HPDE6-E6E7 (cell line): ENCODE measurements around the gene EIF1.
"Not testable (repeated sequence)": the region's sequence is repeated elsewhere in the genome, so short reads cannot be mapped to it uniquely, and the experiment has no call there.

ENCODE experiments used
- DNase-seq: peaks from one replicate; pipeline ENCODE4 v3.0.0; 2011; ENCODE audit warnings: missing footprints; ENCODE audit errors: extremely low spot score

The EIF1 gene

GRCh38 chr17:41655611-41656111, 33.0 kb upstream of the EIF1 start:
- peak; percentile 91 for DNase-seq

DNA sequence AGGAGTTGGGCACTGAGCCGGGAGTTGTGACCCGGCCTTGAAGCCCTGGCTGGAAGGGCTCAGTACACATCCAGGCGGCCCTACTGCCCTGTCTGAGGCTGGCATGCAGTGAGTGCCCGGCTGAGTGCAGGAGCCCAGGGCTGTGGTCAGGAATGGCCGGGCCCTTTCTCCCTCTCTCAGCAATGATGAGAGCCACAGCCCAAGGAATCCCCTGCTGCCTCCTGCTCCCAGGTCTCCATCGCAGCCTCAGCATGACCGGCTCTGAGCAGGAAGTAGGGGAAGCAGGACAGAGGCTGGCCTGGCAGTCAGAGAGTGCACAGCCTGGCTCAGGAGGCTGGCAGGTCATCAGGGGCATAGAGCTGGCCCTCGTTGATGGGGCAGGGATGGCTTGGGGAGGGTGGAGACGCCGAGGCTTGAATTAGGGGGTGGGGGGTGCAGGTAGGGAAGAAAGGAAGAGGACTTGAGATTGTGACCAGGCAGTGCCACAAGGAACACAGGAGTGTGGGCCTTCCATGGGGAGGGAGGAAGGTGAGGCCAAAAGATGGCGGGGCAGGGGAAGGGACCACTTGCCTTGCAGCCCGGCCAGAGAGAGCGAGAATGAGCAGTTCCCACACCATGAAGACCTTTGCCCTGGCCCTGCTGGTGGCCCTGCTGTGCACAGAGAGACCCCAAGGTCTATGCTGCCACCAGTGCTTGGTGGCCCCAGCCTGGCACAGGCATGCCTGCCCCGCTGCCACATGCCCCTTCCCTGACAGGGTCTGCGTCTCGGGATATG, 32.2 kb upstream of the EIF1 start:
- no peak for DNase-seq

DNA sequence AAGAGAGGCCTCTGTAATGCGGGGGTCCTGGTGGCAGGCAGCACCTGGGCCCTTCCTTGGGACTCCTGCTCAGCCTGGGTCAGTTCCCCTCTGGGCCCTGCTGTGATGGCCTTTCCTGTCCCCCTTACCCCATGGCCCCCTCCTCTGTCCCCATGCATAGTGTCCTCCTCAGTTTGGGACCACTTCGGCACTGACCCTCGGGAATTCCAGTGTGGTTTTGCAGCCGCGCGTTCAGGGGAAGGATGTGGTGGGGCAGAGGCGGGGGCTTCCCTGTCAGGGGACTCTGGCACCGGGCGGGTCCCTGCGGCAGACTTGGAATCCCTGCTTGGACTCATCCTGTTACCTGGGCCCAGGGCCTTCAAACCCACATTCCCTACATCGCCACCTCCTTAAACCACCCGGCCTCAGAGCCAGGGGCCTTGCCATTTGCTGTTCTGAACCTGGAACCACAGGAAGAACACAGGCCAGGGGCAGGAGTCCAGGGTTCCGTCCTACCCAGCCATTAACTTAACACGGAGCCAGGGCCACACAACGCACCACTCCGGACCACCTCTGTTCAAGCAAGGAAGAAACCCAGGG, 31.4 kb upstream of the EIF1 start:
- DNase-seq: no peak

- no peak for DNase-seq
Observed at GRCh38 chr17:41657936-41658335, 30.7 kb upstream of the EIF1 start.

DNA sequence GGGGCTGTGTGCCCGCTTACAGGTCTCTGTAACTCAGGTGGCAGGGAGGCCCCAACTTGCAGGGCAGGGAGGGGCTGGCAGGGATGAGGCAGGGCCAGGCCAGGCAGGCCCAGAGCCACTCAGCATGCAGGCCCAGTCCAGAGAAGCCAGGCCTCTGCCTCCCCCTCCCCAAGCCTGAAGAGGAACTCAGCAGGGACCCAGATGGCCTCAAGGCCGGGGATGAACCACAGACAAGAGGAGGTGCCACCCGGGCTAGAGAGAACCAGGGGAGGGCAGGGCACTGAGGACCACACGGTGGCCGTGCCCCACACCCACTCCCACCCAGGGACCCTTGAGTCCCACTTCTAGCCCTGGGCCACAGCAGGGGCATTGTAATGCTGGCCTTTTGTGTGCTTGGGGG, 29.8 kb upstream of the EIF1 start:
- no peak for DNase-seq

GRCh38 chr17:41659427-41660212, 29.1 kb upstream of the EIF1 start:
- DNase-seq: no peak

- DNase-seq: no peak
Observed at GRCh38 chr17:41660221-41660711, 28.4 kb upstream of the EIF1 start.

GRCh38 chr17:41663451-41664171, 25.1 kb upstream of the EIF1 start:
- no peak for DNase-seq

- no peak for DNase-seq
Observed at GRCh38 chr17:41664172-41664457, 24.6 kb upstream of the EIF1 start.

- DNase-seq: no peak
Observed at GRCh38 chr17:41664587-41665565, 23.8 kb upstream of the EIF1 start.

- DNase-seq: peak; percentile 99
Observed at GRCh38 chr17:41665566-41666236, 23.0 kb upstream of the EIF1 start.

DNA sequence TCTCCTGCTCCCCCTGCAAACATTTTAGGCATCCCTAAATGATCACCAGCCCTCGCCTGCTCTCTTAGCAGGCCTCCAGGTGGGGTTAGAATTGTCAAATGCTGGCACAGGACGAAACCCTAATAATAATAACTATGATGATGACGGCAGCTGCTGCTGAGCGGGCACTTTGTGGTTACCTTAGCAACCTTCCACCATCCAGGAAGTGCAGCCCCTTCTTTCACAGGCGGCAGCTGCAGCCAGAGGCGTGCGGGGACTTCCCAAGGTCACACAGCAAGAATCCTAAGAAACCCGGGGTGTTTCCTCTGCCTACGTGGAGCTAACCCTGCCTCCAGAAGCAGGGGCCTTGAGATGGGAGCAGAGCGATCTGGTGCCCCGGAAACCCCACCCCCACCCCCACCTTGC, 22.4 kb upstream of the EIF1 start:
- peak; percentile 55 for DNase-seq

GRCh38 chr17:41666708-41667279, 21.9 kb upstream of the EIF1 start:
- DNase-seq: peak; percentile 83

- DNase-seq: no peak
Observed at GRCh38 chr17:41667280-41668041, 21.2 kb upstream of the EIF1 start.

GRCh38 chr17:41672153-41672552, 16.5 kb upstream of the EIF1 start:
- DNase-seq: no peak

DNA sequence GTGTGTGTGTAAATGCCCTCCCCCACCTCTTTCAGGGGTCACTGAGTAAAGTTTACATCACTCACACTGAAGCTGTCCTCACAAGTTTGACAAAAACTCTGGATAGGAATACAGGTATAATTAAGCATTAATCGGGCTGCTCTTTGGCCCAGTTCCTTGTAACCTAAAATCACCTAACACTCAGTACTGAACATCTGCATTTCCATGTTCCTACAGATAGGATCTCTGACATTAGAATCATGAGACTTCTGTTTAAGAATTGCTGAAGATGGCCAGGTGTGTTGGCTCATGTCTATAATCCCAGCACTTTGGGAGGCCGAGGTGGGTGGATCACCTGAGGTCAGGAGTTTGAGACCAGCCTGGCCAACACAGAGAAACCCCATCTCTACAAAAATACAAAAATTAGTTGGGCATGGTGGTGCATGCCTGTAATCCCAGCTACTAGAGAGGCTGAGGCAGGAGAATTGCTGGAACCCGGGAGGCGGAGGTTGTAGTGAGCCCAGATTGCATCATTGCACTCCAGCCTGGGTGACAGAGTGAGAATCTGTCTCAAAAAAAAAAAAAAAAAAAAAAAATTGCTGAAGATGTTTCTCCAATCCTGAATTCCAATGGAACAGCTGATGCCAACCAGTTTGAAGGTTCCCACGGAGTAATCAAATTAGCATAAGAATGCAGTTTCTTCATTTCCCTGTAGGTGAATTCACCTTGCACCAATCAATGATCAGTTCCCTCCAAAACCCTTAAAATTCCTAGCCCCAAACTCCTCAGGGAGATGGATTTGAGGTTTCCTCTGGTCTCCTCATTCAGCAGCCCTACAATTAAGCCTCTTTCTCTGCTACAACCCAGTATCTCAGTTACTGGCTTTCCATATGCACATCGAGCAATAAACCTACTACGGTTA, 13.3 kb upstream of the EIF1 start:
- not testable (repeated sequence) for DNase-seq

- DNase-seq: no peak
Observed at GRCh38 chr17:41676058-41676419, 12.6 kb upstream of the EIF1 start.

GRCh38 chr17:41678411-41678906, 10.2 kb upstream of the EIF1 start:
- no peak for DNase-seq
